RWPE2 (cell line): ENCODE measurements around the gene FAXDC2.
A peak's percentile ranks its signal among the peaks of the same experiment; 100 is the strongest.

Experiments used
- ATAC-seq: fragments of 200-7000 bp; cut with Tn5 transposase; 3 replicates; pipeline ENCODE4 v1.9.1; 2021; ENCODE audit warnings: low read depth
- DNase-seq: peaks from one replicate; pipeline ENCODE4 v3.0.0-alpha.2; 2020; ENCODE audit warnings: low spot score
- H3K27ac ChIP-seq: fragments of 450-650 bp; 2 replicates; pipeline ENCODE4 v1.5.1; 2017; ENCODE audit warnings: mild to moderate bottlenecking; ENCODE audit not compliant: poor library complexity, severe bottlenecking
- H3K27me3 ChIP-seq: fragments of 250-450 bp; sonication (Bioruptor Pico); 2 replicates; pipeline ENCODE4 v1.5.1; 2021; ENCODE audit warnings: mild to moderate bottlenecking, moderate library complexity; ENCODE audit not compliant: insufficient read depth, poor library complexity, severe bottlenecking
- H3K36me3 ChIP-seq: fragments of 250-450 bp; sonication (Bioruptor Pico); 2 replicates; pipeline ENCODE4 v1.5.1; 2020; ENCODE audit warnings: low read depth, mild to moderate bottlenecking, moderate library complexity
- H3K4me1 ChIP-seq: fragments of 250-450 bp; sonication (Bioruptor Pico); 2 replicates; pipeline ENCODE4 v1.5.1; 2021; ENCODE audit warnings: mild to moderate bottlenecking, moderate library complexity; ENCODE audit not compliant: insufficient read depth, poor library complexity, severe bottlenecking
- H3K4me3 ChIP-seq: fragments of 250-450 bp; sonication (Bioruptor Pico); 2 replicates; pipeline ENCODE4 v1.5.1; 2021; ENCODE audit warnings: mild to moderate bottlenecking, moderate library complexity; ENCODE audit not compliant: severe bottlenecking
- H3K9me3 ChIP-seq: fragments of 250-450 bp; sonication (Bioruptor Pico); 2 replicates; pipeline ENCODE4 v1.5.1; 2021; ENCODE audit warnings: mild to moderate bottlenecking, moderate library complexity; ENCODE audit not compliant: severe bottlenecking
- TF ChIP-seq, protein P1 (sequence below): fragments of 450-650 bp; IDR thresholded peaks from one replicate; pipeline ENCODE4 v1.5.1; 2017; ENCODE audit warnings: mild to moderate bottlenecking, moderate library complexity; ENCODE audit not compliant: poor library complexity, severe bottlenecking

Gene FAXDC2

DNA sequence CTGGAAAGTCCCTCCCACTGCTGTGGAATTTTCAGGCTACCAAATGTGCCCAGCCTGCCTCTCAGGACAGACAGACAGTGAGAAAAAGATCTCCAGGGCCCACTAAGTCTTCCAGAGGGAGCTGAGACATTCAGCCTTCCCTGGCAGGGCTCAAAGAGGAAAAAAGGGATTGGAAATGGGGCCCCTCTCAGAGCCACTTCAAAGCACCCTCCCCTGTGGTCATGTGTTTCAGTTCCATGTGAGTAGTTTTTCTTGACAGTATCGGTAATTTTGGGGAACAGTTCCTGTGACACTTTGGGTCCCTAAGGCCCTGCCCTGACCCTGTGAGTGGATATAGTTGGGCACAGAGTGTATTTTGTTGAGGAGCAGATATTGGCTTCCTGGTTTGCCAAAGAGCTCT lies 70.3 kb downstream of the FAXDC2 start:
- no peak for DNase-seq
- Histone ChIP-seq H3K9me3 (no peaks in the 10 kb centered on the region), H3K27me3 (no peaks in the 10 kb centered on the region), H3K4me1 (peaks cover 21% of the 10 kb centered on the region), H3K27ac (no peak overlapping the region), H3K4me3 (no peak overlapping the region), H3K36me3 (peaks cover 44% of the 10 kb centered on the region)
- ATAC-seq, result no peak
- TF ChIP-seq, protein P1, sequence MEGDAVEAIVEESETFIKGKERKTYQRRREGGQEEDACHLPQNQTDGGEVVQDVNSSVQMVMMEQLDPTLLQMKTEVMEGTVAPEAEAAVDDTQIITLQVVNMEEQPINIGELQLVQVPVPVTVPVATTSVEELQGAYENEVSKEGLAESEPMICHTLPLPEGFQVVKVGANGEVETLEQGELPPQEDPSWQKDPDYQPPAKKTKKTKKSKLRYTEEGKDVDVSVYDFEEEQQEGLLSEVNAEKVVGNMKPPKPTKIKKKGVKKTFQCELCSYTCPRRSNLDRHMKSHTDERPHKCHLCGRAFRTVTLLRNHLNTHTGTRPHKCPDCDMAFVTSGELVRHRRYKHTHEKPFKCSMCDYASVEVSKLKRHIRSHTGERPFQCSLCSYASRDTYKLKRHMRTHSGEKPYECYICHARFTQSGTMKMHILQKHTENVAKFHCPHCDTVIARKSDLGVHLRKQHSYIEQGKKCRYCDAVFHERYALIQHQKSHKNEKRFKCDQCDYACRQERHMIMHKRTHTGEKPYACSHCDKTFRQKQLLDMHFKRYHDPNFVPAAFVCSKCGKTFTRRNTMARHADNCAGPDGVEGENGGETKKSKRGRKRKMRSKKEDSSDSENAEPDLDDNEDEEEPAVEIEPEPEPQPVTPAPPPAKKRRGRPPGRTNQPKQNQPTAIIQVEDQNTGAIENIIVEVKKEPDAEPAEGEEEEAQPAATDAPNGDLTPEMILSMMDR, result no peak

DNA sequence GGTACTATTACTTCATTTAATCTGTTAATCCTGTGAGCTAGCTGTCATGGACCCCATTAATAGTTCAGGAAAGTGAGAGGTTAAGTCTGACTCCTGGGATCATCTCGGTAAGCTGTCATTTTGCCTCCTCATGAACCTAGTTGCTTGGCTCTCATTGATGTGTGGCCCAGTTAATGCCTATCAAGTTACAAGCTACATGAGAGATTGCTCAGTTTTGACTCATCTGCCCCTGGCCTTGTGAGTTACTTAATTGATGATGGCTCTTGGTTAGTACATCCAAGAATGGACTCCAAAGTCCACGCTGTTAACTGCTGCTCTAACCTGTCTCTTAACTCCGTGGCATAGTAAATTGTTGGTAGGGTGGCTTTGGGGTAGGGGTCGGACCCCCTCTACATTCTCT lies 71.3 kb downstream of the FAXDC2 start:
- DNase-seq, result no peak
- Histone ChIP-seq H3K9me3 (no peaks in the 10 kb centered on the region), H3K27me3 (no peaks in the 10 kb centered on the region), H3K36me3 (peaks cover 38% of the 10 kb centered on the region), H3K4me3 (no peak overlapping the region), H3K27ac (peak overlapping the region; percentile 19), H3K4me1 (peaks cover 21% of the 10 kb centered on the region)
- peak; percentile 97 for ATAC-seq
- TF ChIP-seq, protein P1, result no peak

DNA sequence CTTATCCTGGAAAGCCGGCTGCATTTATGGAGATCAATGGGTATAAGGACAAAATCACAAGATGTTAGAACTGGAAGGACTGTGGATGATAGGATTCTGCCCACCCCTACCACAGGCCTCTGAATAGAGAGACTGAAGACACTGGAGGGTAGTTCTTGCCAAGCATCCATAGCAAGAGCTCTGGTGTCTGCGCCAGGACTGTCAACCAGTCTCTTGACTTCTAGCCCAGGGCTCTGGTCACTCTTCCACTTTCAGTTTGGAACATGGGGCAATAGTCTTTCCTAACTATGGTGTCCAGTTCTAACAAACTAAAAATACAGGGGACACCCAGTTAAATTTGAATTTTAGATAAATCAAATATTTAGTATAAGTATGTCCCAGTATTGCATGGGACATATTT lies 71.9 kb downstream of the FAXDC2 start:
- Histone ChIP-seq H3K36me3 (peaks cover 35% of the 10 kb centered on the region), H3K9me3 (no peaks in the 10 kb centered on the region), H3K27me3 (no peaks in the 10 kb centered on the region), H3K4me3 (no peak overlapping the region), H3K4me1 (peaks cover 21% of the 10 kb centered on the region), H3K27ac (peak overlapping the region; percentile 19)
- DNase-seq (no peak), ATAC-seq (peak; percentile 18; the same call in 1 of the 3 replicates)
- TF ChIP-seq, protein P1, result no peak

DNA sequence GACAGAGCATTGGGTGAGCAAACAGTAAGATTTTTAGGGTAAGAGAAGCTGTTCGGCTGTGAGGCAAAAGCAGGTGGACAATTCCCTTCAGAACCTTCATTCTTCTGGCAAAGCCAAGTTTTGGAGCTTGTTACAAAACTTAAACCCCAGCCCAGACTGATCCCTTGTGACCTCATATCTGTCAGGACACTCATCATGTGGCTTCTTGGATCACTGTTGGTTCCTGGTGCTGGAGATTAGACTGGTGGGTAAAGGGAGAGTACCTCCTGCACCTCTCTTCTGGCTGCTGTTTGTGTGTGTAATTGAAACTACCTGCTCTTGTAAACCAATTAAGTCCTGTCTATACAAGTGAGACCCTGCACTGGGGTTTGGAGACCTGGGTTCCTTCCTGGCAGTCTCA lies 74.2 kb downstream of the FAXDC2 start:
- no peak overlapping the region for H3K4me3 ChIP-seq
- H3K9me3 ChIP-seq, result no peaks in the 10 kb centered on the region
- peaks cover 32% of the 10 kb centered on the region for H3K36me3 ChIP-seq
- DNase-seq (no peak), ATAC-seq (no peak)
- H3K27me3 ChIP-seq, result no peaks in the 10 kb centered on the region
- no peak overlapping the region for H3K27ac ChIP-seq
- peaks cover 21% of the 10 kb centered on the region for H3K4me1 ChIP-seq
- TF ChIP-seq, protein P1, result no peak

DNA sequence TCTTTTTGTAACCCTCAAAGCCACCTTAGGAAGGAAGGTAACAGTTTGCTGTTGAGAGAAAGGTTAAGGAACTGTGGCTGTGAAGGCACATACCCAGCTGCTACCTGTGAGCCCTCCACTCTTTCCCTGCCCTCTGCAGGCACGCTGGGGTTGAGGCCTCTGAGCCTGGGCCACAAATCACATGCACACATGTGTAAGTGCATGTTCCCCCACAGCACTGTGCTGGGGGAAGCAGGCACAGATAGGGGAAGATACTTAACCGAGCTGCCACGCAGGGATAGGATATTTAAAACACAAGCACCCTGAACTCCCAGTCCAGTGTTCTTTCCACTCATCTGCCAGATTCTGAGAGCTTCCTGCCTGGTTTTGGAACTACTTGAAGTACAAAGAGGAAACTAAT lies 77.1 kb downstream of the FAXDC2 start:
- DNase-seq (no peak), ATAC-seq (no peak)
- Histone ChIP-seq H3K4me3 (no peak overlapping the region), H3K4me1 (peaks cover 8% of the 10 kb centered on the region), H3K27me3 (no peaks in the 10 kb centered on the region), H3K27ac (no peak overlapping the region), H3K9me3 (no peaks in the 10 kb centered on the region), H3K36me3 (peaks cover 24% of the 10 kb centered on the region)
- TF ChIP-seq, protein P1, result no peak
